ENCODE results near the gene TIRAP.
"Not testable (repeated sequence)": the region's sequence is repeated elsewhere in the genome, so short reads cannot be mapped to it uniquely, and the experiment has no call there.

Gene TIRAP, protein sequence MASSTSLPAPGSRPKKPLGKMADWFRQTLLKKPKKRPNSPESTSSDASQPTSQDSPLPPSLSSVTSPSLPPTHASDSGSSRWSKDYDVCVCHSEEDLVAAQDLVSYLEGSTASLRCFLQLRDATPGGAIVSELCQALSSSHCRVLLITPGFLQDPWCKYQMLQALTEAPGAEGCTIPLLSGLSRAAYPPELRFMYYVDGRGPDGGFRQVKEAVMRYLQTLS

DNA sequence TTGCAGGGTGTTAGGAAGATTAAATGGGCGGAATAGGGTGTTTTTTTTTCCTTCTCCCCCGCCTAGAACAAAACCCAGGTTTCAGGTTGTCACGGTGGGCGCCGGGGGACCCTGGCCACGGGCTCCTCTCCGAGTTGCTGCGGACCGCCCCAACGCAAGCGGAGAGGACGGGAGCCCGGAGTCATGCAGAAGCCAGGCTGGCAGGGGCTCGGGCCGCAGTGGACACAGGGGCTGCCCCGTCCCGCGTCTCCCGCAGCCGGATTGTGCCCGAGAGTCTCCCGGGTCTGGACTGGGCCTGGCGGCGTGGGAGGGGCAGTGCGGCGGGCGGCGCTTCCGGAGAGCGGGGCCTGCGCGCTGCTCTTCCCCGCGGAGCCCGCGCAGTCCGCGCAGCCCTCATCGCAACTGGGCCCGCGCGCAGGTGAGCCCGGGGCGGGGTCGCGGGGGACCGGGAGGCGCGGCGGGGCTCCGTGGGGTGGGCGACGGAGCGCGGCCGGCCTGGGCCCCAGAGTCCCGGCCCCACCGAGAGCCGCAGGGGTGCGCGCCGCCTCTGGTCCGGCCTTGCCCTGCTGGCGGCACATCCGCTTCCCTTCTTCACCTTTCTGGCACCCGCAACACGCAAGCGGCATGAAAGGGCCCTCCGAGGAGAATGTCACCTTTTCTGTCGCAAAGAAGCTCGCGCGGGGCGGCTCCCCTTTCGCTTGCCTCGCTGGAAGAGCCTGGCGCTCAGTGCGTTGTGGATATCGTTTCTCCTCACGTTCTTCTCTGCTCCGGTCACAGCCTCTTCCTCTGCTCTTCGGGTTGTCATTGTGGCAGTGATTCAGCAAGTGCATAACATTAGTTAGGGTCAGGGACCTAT is at the start of gene TIRAP:
TIRAP (plus strand) TSS at position 358 of the 856 bp plus-strand sequence. CDS start 7,802 bp downstream, outside the sequence.
- DNase-seq (ENCODE audit: low read depth in 1 of 2, low spot score in 1 of 2): peak; percentile 30 to 31

DNA sequence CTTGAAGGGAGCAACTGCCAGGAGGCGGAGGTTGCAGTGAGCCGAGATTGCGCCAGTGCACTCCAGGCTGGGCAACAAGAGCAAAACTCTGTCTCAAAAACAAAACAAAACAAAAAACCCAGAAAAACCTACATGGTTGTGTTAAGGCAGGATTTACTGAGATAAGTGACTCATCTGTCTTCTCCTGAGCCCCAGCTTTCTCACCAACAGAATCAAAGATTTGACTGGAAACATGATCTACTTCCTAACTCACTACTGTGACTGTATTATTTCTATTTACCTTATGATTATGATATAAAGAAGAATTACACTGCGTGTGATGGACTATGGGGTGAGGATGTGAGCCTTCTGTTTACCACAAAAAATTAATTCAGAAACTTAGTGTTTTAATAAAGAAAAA is 49.5 kb upstream of the TIRAP start:
- DNase-seq (ENCODE audit: low read depth in 1 of 2, low spot score in 1 of 2): no peak

DNA sequence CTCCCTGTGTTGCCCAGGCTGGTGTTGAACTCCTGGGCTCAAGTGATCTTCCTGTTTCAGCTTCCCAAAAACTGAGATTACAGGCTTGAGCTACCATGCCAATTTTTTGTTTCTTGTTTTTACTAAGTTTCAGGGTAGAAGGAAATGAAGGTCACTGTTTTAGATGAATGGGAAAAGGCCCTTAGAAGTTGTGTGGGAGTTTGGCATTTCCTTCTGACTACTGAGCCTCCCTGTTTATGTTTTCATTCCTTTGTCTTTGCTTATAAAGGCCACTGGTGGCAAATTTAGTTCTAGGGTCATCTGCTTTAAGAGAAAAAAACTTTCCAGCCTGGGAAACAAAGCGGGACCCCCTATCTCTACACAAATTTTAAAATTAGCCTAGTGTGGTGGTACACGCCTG is 36.3 kb upstream of the TIRAP start:
- DNase-seq (ENCODE audit: low read depth in 1 of 2, low spot score in 1 of 2): no peak

DNA sequence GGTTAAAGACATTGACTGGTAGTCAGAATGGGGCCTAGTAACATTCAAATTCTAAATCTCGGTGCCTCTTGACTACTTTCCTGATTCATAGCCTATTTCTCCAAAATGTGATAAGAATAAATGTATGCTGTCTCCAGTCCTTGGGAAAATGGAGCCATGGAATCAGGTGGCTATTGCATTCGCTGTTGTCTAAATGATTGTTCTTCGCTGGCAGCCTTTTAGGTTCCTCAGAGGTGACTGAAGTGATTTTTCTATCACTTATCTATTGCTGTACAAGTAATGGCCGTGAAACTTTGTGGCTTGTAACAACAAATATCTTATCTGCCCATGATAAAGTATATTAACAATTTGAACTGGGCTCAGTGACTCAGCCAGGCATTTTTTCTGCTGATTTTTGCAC is 29.6 kb upstream of the TIRAP start:
- DNase-seq (ENCODE audit: low read depth in 1 of 2, low spot score in 1 of 2): no peak

DNA sequence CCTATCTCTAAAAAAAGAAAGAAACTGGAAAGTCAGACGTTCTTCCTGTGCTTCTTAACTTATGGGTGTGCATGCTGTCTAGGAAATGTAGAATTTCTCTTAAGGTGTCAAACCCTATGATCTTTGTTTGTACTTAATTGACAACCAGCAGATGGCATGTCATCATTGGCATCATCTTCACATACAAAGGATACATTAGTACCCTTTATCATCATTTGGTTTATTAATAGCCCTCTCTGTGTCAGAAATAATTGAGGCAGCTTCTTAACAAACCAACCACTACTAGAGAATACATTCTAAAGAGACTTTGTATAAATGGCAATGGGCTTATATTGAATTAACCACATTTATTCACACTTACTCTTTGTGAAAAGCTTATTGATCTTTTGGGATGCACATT is 28.1 kb upstream of the TIRAP start:
- DNase-seq (ENCODE audit: low read depth in 1 of 2, low spot score in 1 of 2): no peak

DNA sequence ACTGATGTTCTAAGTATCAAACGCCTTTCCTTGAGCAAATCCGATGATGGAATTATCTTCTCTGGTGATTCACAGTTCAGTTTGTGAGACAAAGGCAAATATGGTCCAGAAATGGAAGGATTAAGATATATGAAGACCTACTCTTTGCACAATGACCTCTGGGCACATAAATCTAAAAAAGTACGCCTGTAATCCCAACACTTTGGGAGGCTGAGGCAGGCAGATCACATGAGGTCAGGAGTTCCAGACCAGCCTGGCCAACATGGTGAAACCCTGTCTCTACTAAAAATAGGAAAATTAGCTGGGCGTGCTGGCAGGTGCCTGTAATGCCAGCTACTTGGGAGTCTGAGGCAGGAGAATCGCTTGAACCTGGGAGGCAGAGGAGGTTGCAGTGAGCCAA is 27.4 kb upstream of the TIRAP start:
- not testable (repeated sequence) for DNase-seq (ENCODE audit: low read depth in 1 of 2, low spot score in 1 of 2)

DNA sequence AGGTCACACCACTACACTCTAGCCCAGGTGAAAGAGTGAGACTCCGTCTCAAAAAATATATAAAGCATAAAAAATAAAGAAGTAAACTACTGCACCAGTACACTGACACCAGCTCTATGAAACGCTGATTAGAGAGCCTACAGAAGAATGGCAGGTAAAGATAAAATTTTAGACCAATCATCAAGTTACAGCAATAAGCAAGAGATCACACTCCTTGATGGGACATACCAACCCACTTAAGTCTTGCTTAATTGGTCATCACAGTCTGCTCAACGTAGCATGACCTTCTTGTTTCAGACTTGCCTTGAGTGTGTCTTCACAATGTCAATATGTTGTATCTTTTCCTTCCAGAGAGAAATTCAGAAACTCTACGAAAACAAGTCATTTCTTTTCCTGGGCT is 26.7 kb upstream of the TIRAP start:
- DNase-seq (ENCODE audit: low read depth in 1 of 2, low spot score in 1 of 2): no peak

DNA sequence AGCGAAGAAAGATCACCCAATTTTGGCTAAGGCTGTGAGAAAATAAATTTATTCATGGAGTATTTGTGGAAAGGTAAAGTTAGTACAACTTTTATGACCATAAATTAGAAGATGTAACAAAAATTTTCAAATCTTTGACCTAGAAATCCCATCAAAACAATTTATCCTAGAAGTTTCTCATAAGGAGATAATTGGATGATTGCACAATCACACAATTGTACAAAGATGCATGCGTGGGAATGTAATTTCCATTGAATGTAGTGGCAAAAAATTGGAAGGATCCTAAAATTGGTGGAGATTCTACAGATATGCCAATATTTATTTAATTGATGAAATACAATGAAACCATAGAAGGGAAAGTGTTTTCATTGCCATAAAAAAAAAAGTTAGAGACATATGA is 25.7 kb upstream of the TIRAP start:
- no peak for DNase-seq (ENCODE audit: low read depth in 1 of 2, low spot score in 1 of 2)

DNA sequence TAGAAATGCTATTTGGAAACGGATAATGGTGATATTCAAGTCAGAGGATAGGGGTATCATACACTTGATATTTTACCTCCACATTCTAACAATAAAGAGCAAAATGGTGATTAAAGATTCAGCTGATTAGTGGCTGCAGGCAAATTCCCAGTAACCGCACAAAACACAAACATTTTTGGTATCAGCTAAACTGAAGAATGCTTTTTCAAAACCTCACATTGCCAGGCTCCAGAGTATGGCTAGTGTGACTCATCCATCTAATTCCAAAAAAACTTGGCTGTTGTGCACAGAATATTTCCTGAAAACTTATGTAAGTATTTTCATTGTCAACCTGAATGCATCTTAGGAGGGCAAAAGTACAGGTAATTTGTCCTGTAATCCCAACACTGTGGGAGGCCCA is 25.1 kb upstream of the TIRAP start:
- no peak for DNase-seq (ENCODE audit: low read depth in 1 of 2, low spot score in 1 of 2)

DNA sequence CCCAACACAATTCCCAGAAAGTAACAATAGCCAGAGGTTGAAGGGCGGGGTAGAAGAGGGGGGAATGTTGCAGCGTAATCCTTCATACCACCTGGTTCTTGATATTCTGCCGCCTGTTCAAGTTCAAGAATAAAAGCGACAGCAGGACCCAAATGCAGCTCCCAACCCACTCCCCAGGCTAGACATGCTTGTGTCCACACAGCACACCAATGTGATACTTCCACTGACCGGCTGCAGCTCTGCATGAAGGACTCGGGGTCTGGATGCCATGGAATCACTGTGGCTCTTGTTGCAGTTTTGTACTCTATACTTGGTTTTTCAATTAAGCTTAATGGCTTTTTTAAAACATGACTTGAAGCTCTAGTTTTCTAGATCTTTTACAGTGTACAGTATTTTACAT is 20.7 kb upstream of the TIRAP start:
- no peak for DNase-seq (ENCODE audit: low read depth in 1 of 2, low spot score in 1 of 2)

DNA sequence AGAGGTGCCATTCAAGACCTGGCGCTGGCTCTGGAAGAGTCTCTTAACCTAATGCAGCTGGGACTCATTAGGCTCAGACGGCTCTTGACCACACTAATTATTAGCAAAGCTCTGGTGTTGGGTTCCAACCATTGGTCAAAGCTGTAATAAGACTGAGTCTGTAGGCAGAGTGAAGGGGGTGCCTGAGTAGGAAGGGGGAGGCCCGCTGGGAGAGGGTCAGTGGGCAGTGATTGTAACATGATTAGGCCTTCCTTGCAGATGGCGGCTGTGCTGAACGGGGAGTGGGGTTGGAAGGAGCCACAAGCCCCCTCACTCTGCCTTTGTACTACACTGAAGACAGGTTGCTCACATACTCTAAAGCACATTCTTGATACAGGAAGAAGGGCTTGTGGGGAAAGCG is 19.4 kb upstream of the TIRAP start:
- DNase-seq (ENCODE audit: low read depth in 1 of 2, low spot score in 1 of 2): no peak

DNA sequence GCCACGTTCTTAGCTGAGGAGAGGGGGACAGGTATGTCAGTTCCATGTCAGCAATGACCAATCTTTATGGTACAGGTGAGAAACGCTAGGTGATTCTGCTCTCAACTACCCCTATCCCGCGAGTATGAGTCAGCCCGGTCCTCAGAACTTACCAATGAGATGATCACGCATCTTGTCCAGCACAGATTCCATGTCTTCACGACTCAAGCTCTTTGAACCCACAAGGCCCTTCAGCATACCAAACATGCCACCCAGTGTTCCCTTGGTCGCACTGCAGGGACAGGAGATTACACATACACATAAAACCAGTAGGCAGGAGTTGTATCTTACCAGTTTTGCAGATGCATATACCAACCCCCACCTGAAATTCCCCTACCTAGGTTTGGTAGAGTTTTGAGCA is 17.1 kb upstream of the TIRAP start:
- DNase-seq (ENCODE audit: low read depth in 1 of 2, low spot score in 1 of 2): no peak

DNA sequence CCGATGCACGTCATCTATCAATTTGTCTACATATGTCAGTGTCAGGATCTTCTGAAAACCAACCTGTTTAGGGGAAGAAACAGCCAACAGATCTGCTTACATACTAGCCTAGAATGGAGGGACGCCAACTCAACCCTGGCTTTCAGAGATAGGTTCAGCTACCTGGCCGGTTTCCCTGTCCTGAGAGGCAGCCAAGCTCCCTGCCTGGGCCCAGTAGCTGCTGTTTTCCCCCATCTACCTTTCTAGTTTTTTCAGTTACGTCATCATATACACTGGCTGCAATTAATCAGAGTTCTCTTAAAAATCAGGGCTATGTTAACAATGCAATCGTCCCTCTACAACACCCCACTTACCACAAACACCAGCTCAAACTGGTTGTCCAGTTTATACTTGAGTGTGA is 15.2 kb upstream of the TIRAP start:
- DNase-seq (ENCODE audit: low read depth in 1 of 2, low spot score in 1 of 2): no peak

DNA sequence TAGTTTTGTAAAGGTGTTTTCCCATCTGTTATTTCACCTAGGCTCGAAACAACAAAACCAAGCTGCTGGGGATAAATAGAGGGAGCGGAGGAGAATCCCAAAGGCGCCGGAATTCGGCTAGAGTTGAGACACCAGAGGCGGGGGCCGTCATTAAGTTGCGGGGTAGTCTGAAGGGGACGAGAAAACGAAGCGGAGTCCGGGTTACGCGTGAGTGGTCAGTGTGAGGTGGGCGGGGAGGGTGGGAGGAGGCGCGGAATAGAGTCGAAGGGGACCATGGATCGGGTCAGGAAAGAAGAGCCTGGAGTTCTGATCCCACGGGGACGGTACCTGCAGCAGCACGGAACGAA is 14.6 kb upstream of the TIRAP start:
- no peak for DNase-seq (ENCODE audit: low read depth in 1 of 2, low spot score in 1 of 2)

DNA sequence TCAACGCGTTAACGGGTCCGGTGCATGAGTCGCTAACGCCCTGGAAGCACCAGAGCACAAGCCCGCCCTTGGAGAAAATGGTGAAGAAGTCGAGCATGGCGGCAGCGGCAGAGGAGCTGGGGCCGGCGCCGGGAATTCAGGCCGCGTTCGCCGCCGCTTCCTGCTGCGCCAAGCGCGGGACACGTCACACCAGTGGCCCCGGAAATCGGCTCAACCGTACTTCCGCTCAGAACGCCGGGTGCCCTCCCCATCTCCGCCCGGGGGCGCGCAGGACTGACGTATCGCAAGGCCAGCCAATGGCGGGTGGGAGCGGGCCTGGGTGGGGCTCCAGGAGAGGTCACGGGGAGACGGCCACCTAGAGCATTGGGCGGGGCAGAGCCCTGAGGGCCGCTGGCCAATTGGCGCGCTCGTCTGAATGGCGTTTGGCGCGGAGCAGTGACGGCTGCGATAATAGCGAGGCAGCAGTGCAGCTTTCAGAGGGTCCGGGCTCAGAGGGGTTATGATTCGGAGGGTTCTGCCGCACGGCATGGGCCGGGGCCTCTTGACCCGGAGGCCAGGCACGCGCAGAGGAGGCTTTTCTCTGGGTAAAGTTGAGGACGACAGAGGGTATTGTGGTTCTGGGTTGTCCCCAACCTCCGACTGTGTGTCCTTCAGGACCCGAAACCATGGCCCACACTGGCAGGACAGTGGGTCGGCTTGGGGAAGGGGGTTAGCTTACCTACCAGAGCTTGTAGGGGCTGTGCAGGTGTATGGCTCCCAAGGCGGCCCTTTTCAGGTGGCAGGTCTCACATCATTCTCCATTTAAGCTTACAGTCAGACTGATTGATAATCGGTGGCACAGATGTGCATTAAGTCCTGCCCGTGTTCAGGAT is 13.9 kb upstream of the TIRAP start, which contains the start of the genes FOXRED1 and SRPRA:
FOXRED1 (plus strand) TSS at position 447 of the 872 bp plus-strand sequence; CDS start at position 500, 53 bp downstream.
SRPRA (minus strand) TSS at position 188 of the 872 bp plus-strand sequence; CDS start at position 97, 91 bp downstream.
- DNase-seq (ENCODE audit: low read depth in 1 of 2, low spot score in 1 of 2): peak; percentile 99

DNA sequence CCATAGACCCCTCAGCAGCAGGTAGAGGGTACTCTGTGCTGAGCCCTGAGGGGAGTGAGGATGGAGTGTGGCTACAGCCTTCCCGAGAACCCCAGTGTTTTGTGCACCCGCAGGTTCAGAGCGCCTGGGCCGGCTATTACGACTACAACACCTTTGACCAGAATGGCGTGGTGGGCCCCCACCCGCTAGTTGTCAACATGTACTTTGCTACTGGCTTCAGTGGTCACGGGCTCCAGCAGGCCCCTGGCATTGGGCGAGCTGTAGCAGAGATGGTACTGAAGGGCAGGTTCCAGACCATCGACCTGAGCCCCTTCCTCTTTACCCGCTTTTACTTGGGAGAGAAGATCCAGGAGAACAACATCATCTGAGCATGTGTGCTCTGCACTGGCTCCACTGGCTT is 5.6 kb upstream of the TIRAP start:
- DNase-seq (ENCODE audit: low read depth in 1 of 2, low spot score in 1 of 2): no peak

DNA sequence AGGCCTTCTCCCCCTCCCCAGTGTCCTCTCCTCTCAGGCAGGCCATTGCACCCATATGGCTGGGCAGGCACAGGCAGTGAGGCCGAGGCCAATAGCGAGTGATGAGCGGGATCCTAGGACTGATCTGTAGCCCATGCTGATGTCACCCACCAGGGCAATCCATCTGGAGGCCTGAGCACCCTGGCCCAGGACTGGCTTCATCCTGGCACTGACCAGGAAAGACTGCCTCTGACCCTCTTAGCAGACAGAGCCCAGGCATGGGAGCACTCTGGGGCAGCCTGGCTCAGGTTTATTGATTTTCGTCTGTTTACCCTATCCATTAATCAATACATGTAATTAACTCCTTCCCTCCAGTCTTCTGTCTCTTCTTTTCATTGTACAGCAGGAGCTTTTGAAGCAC is 5.1 kb upstream of the TIRAP start:
- DNase-seq (ENCODE audit: low read depth in 1 of 2, low spot score in 1 of 2): no peak

DNA sequence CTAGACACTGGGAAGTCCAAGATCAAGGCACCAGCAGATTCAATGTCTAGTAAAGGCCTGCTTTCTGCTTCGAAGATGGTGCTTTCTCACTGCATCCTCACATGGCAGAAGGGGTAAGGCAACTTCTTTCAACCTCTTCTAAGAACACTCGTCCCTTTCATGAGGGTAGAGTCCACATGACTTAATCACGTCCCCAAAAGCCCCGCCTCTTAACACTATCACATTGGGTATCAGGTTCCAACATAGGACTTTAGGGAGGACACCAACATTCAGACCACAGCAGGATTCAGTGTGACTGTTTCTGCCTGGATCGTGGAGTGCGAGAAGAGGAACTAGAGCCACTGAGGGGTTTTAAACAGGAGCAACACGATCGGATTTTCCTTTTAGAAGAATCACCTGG is 3.7 kb upstream of the TIRAP start:
- no peak for DNase-seq (ENCODE audit: low read depth in 1 of 2, low spot score in 1 of 2)

DNA sequence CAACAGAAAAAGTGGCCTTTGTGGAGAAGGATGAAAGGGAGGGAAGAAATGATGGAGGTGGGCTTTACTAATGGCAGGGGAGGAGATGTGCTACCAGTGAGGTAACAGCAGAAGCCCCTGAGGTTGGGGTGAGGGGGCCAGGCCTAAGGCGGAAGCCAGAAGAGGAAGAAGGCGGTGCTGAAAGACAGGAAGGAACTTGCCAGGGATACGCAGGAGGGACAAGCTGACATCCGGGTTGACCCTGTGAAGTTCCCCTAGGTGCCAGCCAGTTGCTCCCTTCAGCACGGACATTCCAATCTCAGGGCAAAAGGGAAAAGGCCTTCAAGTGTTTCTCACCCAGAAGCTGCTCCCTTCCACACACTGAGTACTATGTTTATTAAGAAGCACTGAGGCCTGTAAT is 2.3 kb upstream of the TIRAP start:
- no peak for DNase-seq (ENCODE audit: low read depth in 1 of 2, low spot score in 1 of 2)

DNA sequence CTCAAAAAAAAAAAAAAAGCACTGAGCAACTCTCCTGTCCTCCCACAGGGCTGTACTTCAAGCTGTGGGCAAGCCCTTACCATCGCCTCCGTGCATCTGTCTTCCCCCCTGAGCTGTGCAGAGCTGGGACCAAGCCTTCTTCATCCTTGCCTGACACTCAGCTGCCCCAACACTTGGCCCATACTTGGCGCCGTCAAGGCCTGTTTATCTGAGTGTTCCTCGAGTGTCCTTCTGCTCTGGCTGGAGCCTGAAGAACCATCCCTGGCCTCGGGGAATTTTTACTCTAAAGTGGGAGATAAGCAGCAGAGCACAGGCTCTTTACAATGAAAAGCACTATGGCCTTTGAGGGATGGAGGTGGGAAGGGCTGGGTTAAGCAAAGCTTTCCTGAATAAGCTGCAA is 1.6 kb upstream of the TIRAP start:
- DNase-seq (ENCODE audit: low read depth in 1 of 2, low spot score in 1 of 2): no peak

DNA sequence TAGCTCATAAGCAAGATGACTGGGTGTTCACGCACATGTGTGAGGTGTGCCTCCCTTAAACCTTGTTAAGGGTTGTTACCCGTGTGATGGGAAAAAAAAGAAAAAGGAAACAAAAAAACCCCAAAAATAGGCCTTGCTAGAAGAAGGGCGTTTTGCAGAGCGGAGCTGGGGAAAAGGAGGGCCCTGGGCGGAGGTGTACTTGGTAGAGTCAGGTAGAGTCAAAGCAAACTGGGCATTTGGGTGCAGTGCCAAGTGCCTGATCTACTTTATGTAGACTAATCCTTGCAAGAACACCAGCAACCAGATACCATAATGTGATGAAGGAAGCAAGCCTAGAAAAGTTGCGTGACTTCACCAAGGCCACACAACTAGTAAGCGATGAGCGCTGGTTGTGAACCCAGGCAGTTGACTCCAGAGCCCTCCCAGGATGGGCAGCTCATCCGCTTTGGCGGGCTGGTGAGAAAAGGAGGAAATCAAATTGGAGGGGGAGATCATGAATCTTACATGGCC is 1.2 kb upstream of the TIRAP start:
- no peak for DNase-seq (ENCODE audit: low read depth in 1 of 2, low spot score in 1 of 2)

DNA sequence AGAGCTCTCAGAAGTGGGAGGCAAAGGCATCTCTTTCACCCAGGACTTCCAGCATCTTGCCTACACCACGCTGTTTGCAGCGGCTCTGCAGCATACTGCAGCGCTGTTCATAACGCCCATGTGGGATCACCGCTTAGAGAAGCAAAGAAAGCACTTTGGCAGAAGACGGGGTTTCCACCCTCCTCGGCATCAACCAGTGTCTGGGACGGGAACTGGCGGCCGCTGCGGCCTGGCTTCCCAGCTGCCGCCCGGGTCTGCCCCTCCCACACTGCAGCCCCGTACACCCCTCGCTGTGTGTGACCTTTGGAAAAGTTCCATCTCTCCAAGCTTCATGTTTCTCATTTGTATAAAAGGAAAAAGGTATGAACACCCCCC is 545 bp upstream of the TIRAP start:
- no peak for DNase-seq (ENCODE audit: low read depth in 1 of 2, low spot score in 1 of 2)

Data from activated CD4-positive, alpha-beta T cell treated with anti-CD3 and anti-CD28 coated beads, Interleukin-2, amount 50 U/mL, for 24 hours (primary cell).